ENCODE results near the gene TMEM18. TPM values are rescaled to one million over a fixed set of nuclear protein-coding genes. Genes with fewer than 3 reads are reported as not detected.

TMEM18 gene
- total RNA-seq, 1 experiment from 2014 or later: 33.5 TPM

DNA sequence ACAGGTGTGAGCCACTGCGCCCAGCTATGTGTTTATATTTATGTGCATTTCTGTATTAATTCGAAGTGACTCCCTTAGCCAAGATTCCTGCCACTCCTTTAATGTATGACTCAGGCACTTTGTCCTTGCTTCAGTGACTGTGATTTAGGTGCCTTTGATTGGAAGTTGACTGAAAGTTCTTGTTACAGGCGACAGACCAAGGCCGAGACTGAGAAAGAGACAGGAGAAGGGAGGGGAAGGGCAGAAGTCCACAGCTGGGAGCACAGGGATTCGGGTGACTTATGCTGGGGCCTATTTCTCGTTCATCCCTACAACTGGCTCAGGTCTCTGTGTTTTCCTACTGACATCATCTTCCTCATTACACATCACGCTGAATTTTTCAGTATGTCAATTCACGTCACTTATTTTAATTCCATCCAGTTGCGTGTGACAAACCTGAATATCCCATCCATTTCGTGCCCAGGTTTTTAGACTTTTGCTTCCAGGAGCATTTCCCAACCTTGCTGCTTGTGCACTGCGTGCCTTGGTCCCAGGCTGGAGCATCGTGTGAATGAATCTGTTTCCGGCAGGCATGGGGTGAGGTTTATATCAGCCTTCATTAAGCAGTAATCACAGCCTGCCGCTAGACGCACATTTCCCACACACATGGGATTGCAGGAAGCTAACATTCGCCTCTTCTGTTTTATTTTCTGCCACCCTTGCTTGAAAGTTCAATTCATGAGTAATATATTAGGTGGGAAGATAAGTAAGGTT is 42.4 kb downstream of the TMEM18 start (continued):
- TF ChIP-seq POLR2AphosphoS5 (IDR thresholded peaks at IDR 0.05; ENCODE audit: low read depth, low read length) (no peak), EZH2phosphoT487 (IDR thresholded peaks at IDR 0.05; ENCODE audit: borderline replicate concordance) (no peak), RAD21 (IDR thresholded peaks at IDR 0.05; ENCODE audit: low read depth) (no peak; the same call in 1 of the 2 replicates), TCF7L2 (IDR thresholded peaks at IDR 0.05; ENCODE audit: borderline replicate concordance, extremely low read depth, insufficient read depth, insufficient read length) (peak; percentile 38)

DNA sequence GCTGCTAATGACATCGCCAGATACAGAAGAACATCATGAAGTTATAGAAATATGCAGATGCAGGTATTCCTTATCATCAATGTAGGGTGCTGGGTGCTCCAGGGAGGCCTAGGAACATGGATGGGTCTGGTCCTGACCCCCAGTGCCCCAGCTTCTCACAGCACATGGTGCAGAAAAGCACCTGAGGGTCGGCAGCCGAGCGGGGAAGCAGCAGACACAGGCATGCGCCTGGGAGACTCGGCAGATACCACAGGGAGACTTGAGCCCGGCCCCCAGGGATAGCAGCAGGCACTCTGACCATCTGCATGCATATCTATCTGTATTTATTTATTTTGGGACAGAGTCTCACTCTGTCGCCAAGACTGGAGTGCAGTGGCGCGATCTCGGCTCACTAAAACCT is 43.2 kb downstream of the TMEM18 start:
- ChIA-PET CTCF (interaction anchor here (0.7 kb wide), 1 partner anchor 105 kb away, joined by 5 read pairs; no protein-coding TSS in a partner anchor), RAD21 (ENCODE audit: low non-redundant PET in 1 of 2, low total read pairs in 2 of 2, uncharacterized antibody in 2 of 2, unreplicated experiment in 2 of 2) (no interaction called here), POLR2A (no interaction called here)
- Histone ChIP-seq H2AFZ (ENCODE audit: low read depth, low read length, poor library complexity, severe bottlenecking) (no peak overlapping the region), H3K9me3 (ENCODE audit: control insufficient read depth in 1 of 2, insufficient read depth in 1 of 2, low read depth in 1 of 2, low read length in 2 of 2) (no peaks in the 10 kb centered on the region; a peak in 1 of 4 replicates), H3K79me2 (ENCODE audit: insufficient read depth, low read length) (no peaks in the 10 kb centered on the region), H3K9me2 (ENCODE audit: insufficient read depth) (no peaks in the 10 kb centered on the region), H3K9ac (ENCODE audit: low read length) (no peak overlapping the region), H4K20me1 (ENCODE audit: insufficient read depth) (no peaks in the 10 kb centered on the region), H3K4me2 (ENCODE audit: low read length) (peak overlapping the region; percentile 33; the same call in 1 of the 2 replicates), H3K4me3 (replicated peaks in 1 of 2; ENCODE audit: low read depth in 1 of 2, low read length in 2 of 2) (no peak overlapping the region), H3K27me3 (ENCODE audit: insufficient read depth, low read length) (no peaks in the 10 kb centered on the region), H3K4me1 (ENCODE audit: control insufficient read depth in 1 of 2, insufficient read depth in 2 of 2, low read length in 2 of 2) (peaks cover 0 to 14% of the 10 kb centered on the region in 2 experiments; a peak in 2 of 4 replicates), H3K27ac (ENCODE audit: low read depth, low read length) (no peak overlapping the region), H3K36me3 (ENCODE audit: control insufficient read depth in 1 of 2, insufficient read depth in 2 of 2, low read length in 2 of 2) (no peaks in the 10 kb centered on the region)
- BruUV-seq (replicated peaks): no TSS peak
- ATAC-seq (0 out of 2 replicates have a peak, but pooled peaks have one; percentile 7), DNase-seq (ENCODE audit: low read depth, low spot score) (no peak)
- TF ChIP-seq SRF (IDR thresholded peaks at IDR 0.05; ENCODE audit: low read depth): no peak
- TF ChIP-seq, protein P1, sequence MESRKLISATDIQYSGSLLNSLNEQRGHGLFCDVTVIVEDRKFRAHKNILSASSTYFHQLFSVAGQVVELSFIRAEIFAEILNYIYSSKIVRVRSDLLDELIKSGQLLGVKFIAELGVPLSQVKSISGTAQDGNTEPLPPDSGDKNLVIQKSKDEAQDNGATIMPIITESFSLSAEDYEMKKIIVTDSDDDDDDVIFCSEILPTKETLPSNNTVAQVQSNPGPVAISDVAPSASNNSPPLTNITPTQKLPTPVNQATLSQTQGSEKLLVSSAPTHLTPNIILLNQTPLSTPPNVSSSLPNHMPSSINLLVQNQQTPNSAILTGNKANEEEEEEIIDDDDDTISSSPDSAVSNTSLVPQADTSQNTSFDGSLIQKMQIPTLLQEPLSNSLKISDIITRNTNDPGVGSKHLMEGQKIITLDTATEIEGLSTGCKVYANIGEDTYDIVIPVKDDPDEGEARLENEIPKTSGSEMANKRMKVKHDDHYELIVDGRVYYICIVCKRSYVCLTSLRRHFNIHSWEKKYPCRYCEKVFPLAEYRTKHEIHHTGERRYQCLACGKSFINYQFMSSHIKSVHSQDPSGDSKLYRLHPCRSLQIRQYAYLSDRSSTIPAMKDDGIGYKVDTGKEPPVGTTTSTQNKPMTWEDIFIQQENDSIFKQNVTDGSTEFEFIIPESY (IDR thresholded peaks at IDR 0.05; ENCODE audit: extremely low read depth, insufficient replicate concordance, low read length): no peak
- intact Hi-C loops (cut with micrococcal nuclease): no loop called here

Data from HCT116 (cell line).